ENCODE measurements around the gene AK9. TPM values are rescaled to one million over a fixed set of nuclear protein-coding genes. Genes with fewer than 3 reads are reported as not detected.

AK9 gene
- polyA plus RNA-seq, 2 of the 4 experiments (the other 2 are of a cell fraction) = 2.2 to 4.7 TPM

- Histone ChIP-seq H3K4me2 (no peak overlapping the region), H3K4me1 (no peaks in the 10 kb centered on the region), H3K4me3 (no peak overlapping the region), H3K27ac (no peak overlapping the region), H3K9me3 (no peaks in the 10 kb centered on the region)
- FAIRE-seq (no peak), ATAC-seq (no peak), DNase-seq (ENCODE audit: low read depth in 1 of 2, low spot score in 1 of 2) (no peak)
- TF ChIP-seq MYC (IDR thresholded peaks at IDR 0.05; ENCODE audit: borderline replicate concordance, low read length) = no peak
- TF ChIP-seq HOXB13 (CRISPR knock-in tag; IDR thresholded peaks at IDR 0.05; ENCODE audit: low read depth) = no peak
- no peak for TF ChIP-seq ZC3H11A (IDR thresholded peaks at IDR 0.05)
- TF ChIP-seq, protein P1, sequence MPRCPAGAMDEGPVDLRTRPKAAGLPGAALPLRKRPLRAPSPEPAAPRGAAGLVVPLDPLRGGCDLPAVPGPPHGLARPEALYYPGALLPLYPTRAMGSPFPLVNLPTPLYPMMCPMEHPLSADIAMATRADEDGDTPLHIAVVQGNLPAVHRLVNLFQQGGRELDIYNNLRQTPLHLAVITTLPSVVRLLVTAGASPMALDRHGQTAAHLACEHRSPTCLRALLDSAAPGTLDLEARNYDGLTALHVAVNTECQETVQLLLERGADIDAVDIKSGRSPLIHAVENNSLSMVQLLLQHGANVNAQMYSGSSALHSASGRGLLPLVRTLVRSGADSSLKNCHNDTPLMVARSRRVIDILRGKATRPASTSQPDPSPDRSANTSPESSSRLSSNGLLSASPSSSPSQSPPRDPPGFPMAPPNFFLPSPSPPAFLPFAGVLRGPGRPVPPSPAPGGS (IDR thresholded peaks at IDR 0.05) = no peak
- no peak for TF ChIP-seq RNF2 (IDR thresholded peaks at IDR 0.05; ENCODE audit: borderline replicate concordance, low read depth)
- TF ChIP-seq EP300 (IDR thresholded peaks at IDR 0.05) = no peak
- TF ChIP-seq, protein P2, sequence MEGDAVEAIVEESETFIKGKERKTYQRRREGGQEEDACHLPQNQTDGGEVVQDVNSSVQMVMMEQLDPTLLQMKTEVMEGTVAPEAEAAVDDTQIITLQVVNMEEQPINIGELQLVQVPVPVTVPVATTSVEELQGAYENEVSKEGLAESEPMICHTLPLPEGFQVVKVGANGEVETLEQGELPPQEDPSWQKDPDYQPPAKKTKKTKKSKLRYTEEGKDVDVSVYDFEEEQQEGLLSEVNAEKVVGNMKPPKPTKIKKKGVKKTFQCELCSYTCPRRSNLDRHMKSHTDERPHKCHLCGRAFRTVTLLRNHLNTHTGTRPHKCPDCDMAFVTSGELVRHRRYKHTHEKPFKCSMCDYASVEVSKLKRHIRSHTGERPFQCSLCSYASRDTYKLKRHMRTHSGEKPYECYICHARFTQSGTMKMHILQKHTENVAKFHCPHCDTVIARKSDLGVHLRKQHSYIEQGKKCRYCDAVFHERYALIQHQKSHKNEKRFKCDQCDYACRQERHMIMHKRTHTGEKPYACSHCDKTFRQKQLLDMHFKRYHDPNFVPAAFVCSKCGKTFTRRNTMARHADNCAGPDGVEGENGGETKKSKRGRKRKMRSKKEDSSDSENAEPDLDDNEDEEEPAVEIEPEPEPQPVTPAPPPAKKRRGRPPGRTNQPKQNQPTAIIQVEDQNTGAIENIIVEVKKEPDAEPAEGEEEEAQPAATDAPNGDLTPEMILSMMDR (IDR thresholded peaks at IDR 0.05) = no peak
- no peak for TF ChIP-seq FOSL2 (IDR thresholded peaks at IDR 0.05)
- no peak for TF ChIP-seq FOSL2 (CRISPR knock-in tag; IDR thresholded peaks at IDR 0.05)
- TF ChIP-seq HEYL (CRISPR knock-in tag; IDR thresholded peaks at IDR 0.05) = no peak
- TF ChIP-seq ZFP36 (IDR thresholded peaks at IDR 0.05; ENCODE audit: borderline replicate concordance, partially characterized antibody) = no peak
- no peak for TF ChIP-seq BHLHE40 (IDR thresholded peaks at IDR 0.05; ENCODE audit: low read depth, low read length)
- no peak for TF ChIP-seq PBX3 (IDR thresholded peaks at IDR 0.05)
- WGBS (ENCODE audit: missing lambda C conversion rate) = 15% methylated on average over 3 of the region's 3 CpGs
- ChIA-PET CTCF (no interaction called here), POLR2A (no interaction called here)
These were observed 67.7 kb downstream of the AK9 start for GRCh38 chr6:109623288-109623687.

GRCh38 chr6:109612268-109612667 is 78.7 kb downstream of the AK9 start:
- POLR2A ChIA-PET = no interaction called here
- CTCF ChIA-PET = no interaction called here
- H3K4me2 ChIP-seq = no peak overlapping the region
- 0% methylated on average over 1 of the region's 1 CpG for WGBS (ENCODE audit: missing lambda C conversion rate)
- ATAC-seq (no peak), DNase-seq (ENCODE audit: low read depth in 1 of 2, low spot score in 1 of 2) (no peak), FAIRE-seq (no peak)
- H3K9me3 ChIP-seq = no peaks in the 10 kb centered on the region
- no peak overlapping the region for H3K4me3 ChIP-seq
- no peak overlapping the region for H3K27ac ChIP-seq
- TF ChIP-seq, protein P3, sequence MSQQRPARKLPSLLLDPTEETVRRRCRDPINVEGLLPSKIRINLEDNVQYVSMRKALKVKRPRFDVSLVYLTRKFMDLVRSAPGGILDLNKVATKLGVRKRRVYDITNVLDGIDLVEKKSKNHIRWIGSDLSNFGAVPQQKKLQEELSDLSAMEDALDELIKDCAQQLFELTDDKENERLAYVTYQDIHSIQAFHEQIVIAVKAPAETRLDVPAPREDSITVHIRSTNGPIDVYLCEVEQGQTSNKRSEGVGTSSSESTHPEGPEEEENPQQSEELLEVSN (IDR thresholded peaks at IDR 0.05; ENCODE audit: borderline replicate concordance, low read depth) = no peak
- TF ChIP-seq PHF8 (IDR thresholded peaks at IDR 0.05; ENCODE audit: borderline replicate concordance, low read depth) = no peak
- TF ChIP-seq HOXB13 (CRISPR knock-in tag; IDR thresholded peaks at IDR 0.05; ENCODE audit: low read depth) = no peak
- H3K4me1 ChIP-seq = no peaks in the 10 kb centered on the region

DNA sequence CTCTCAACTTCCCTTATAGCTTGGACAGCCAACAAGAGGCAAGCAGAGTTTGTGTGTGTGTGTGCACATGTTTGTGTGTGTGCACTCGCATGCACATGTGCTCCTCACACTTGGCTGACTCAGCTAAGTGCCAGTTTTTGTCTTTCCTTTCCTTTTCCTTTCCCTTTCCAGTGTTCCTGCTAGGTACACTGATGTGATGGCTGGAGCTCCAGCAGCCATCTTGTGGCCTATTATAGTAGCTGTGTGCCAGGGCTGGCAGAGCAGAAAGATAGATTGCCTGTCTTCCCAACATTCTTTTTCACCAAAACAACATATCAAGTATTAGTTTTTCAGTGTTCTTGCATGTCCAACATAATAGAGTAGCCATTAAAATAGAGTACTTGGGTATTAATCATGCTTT is 79.5 kb downstream of the AK9 start:
- POLR2A ChIA-PET = no interaction called here
- TF ChIP-seq MAX (IDR thresholded peaks at IDR 0.05) (no peak), USF2 (IDR thresholded peaks at IDR 0.05) (no peak), CEBPB (IDR thresholded peaks at IDR 0.05) (no peak)
- Histone ChIP-seq H3K4me2 (no peak overlapping the region), H3K4me3 (no peak overlapping the region), H3K4me1 (no peaks in the 10 kb centered on the region), H3K9me3 (no peaks in the 10 kb centered on the region), H3K27ac (no peak overlapping the region)
- CTCF ChIA-PET = no interaction called here
- ATAC-seq = no peak
- no peak for DNase-seq (ENCODE audit: low read depth in 1 of 2, low spot score in 1 of 2)
- 60% methylated on average over 1 of the region's 1 CpG for WGBS (ENCODE audit: missing lambda C conversion rate)
- FAIRE-seq = no peak

Data from A549 (cell line).